Endothelial cell of umbilical vein (primary cell): ENCODE results near the gene TTYH2. TPM values are rescaled to one million over a fixed set of nuclear protein-coding genes. Genes with fewer than 3 reads are reported as not detected.

Experiments used
- BruUV-seq: library from RNA; stranded (reverse); fragments of 400-500 nt; replicated peaks from 2 replicates; lab custom pipeline; 2021; lab: Mats Ljungman, UMichigan
- CTCF ChIA-PET: fragments of 300-600, 350-600 bp; sonication (Branson Sonifier 250); formaldehyde crosslinking; loops from one replicate; lab custom pipeline; 2021; ENCODE audit warnings: antibody characterized with exemption, inconsistent platforms; lab: Charles Lee
- POLR2A ChIA-PET: fragments of 300-600, 350-600 bp; sonication (Branson Sonifier 250); formaldehyde crosslinking; loops from one replicate; lab custom pipeline; 2021; ENCODE audit warnings: antibody characterized with exemption, inconsistent platforms; lab: Charles Lee
- DNase-seq: peaks from one replicate; pipeline ENCODE4 v3.0.0-alpha.2; 2011; ENCODE audit warnings: low read depth, low spot score
- FAIRE-seq: peaks from 2 replicates; lab custom pipeline; 2011; peaks lifted over from hg19 to GRCh38; lab: Jason Lieb, UNC
- H2AFZ ChIP-seq: 2 replicates; pipeline ENCODE4 v1.6.0; 2012; ENCODE audit warnings: low read depth, low read length, control low read depth, inconsistent platforms
- H3K27ac ChIP-seq: 2 replicates; pipeline ENCODE4 v1.5.1; 2011; ENCODE audit warnings: low read depth, mild to moderate bottlenecking, control low read depth, low read length, moderate library complexity; ENCODE audit not compliant: insufficient read depth
- H3K27me3 ChIP-seq, 2 experiments: 2 replicates each; pipeline versions ENCODE4 v1.6.0 to v1.6.1; 2011; ENCODE audit warnings: low read length in 2 of 2, mixed read lengths in 1 of 2; ENCODE audit not compliant: control insufficient read depth in 2 of 2, insufficient read depth in 2 of 2
- H3K36me3 ChIP-seq, 2 experiments: 2 replicates in 1 of 2; 3 replicates in 1 of 2; pipeline ENCODE4 v1.5.1; 2011; ENCODE audit warnings: low read length in 2 of 2, mild to moderate bottlenecking in 1 of 2, moderate library complexity in 1 of 2; ENCODE audit not compliant: control insufficient read depth in 2 of 2, insufficient read depth in 2 of 2; ENCODE audit errors: extremely low read depth in 1 of 2
- H3K4me1 ChIP-seq: 3 replicates; pipeline ENCODE4 v1.5.1; 2011; ENCODE audit warnings: mild to moderate bottlenecking, low read length; ENCODE audit not compliant: control insufficient read depth, insufficient read depth; ENCODE audit errors: extremely low read depth
- H3K4me2 ChIP-seq: 2 replicates; pipeline ENCODE4 v1.6.1; 2011; ENCODE audit warnings: low read length, control low read depth, mixed read lengths; ENCODE audit not compliant: insufficient read depth
- H3K4me3 ChIP-seq, 3 experiments: fragments of 200-600 bp in 1 of 3; sonication (generic), shearing (Covaris generic) in 1 of 3; replicated peaks in 1 of 3; 2 replicates each; pipeline ENCODE4 v1.5.1; 2011 to 2016; ENCODE audit warnings: control low read depth in 3 of 3, low read length in 3 of 3, mild to moderate bottlenecking in 2 of 3, inconsistent platforms in 1 of 3, low read depth in 1 of 3, moderate library complexity in 1 of 3; ENCODE audit not compliant: insufficient read depth in 1 of 3
- H3K79me2 ChIP-seq: 2 replicates; pipeline ENCODE4 v1.6.0; 2012; ENCODE audit warnings: low read length, inconsistent platforms; ENCODE audit not compliant: control insufficient read depth, insufficient read depth
- H3K9ac ChIP-seq: replicated peaks from 2 replicates; pipeline ENCODE3; 2011; ENCODE audit warnings: low read length, control low read depth; ENCODE audit not compliant: insufficient read depth; ENCODE audit errors: extremely low read depth
- H3K9me1 ChIP-seq: replicated peaks from 3 replicates; pipeline ENCODE4 v1.6.0; 2011; ENCODE audit warnings: mild to moderate bottlenecking, low read length; ENCODE audit not compliant: control insufficient read depth, insufficient read depth; ENCODE audit errors: extremely low read depth
- H3K9me3 ChIP-seq: replicated peaks from 2 replicates; pipeline ENCODE4 v1.5.1; 2012; ENCODE audit warnings: low read length, inconsistent platforms; ENCODE audit not compliant: control insufficient read depth, insufficient read depth
- H4K20me1 ChIP-seq: replicated peaks from 2 replicates; pipeline ENCODE3; 2011; ENCODE audit warnings: mild to moderate bottlenecking, low read length; ENCODE audit not compliant: control insufficient read depth, insufficient read depth; ENCODE audit errors: extremely low read depth
- CTCF ChIP-seq, 2 donors: IDR thresholded peaks; 1 replicate in 1 of 2; 2 replicates in 1 of 2; pipeline ENCODE4 v1.5.1; 2011; ENCODE audit warnings: low read length in 2 of 2, mild to moderate bottlenecking in 2 of 2, moderate library complexity in 2 of 2, control low read depth in 1 of 2, inconsistent platforms in 1 of 2, low read depth in 1 of 2; ENCODE audit not compliant: insufficient read depth in 1 of 2; ENCODE audit errors: extremely low read depth in 1 of 2
- EZH2 ChIP-seq: IDR thresholded peaks from 2 replicates; pipeline ENCODE4 v1.6.1; 2012; ENCODE audit warnings: borderline replicate concordance, low read depth, mild to moderate bottlenecking, moderate library complexity, low read length, inconsistent platforms; ENCODE audit not compliant: severe bottlenecking
- FOS ChIP-seq: IDR thresholded peaks from 2 replicates; pipeline ENCODE4 v1.6.1; 2011; ENCODE audit warnings: mild to moderate bottlenecking, low read length, moderate library complexity, borderline replicate concordance; ENCODE audit not compliant: insufficient read depth
- GATA2 ChIP-seq: IDR thresholded peaks from 2 replicates; pipeline ENCODE4 v1.7.0; 2011; ENCODE audit warnings: low read depth, mild to moderate bottlenecking, moderate library complexity, mixed read lengths, low read length; ENCODE audit not compliant: insufficient read length, insufficient read depth
- JUN ChIP-seq: IDR thresholded peaks from 2 replicates; pipeline ENCODE4 v1.6.1; 2011; ENCODE audit warnings: borderline replicate concordance, low read depth; ENCODE audit not compliant: insufficient read length, insufficient read depth
- MYC ChIP-seq: IDR thresholded peaks from one replicate; pipeline ENCODE4 v1.6.1; 2011; ENCODE audit warnings: mild to moderate bottlenecking, low read depth, low read length
- POLR2A ChIP-seq: IDR thresholded peaks from 2 replicates; pipeline ENCODE4 v1.6.1; 2012; ENCODE audit warnings: low read depth, mild to moderate bottlenecking, control low read depth, low read length
- POLR2AphosphoS5 ChIP-seq: IDR thresholded peaks from 2 replicates; pipeline ENCODE4 v1.6.1; 2012; ENCODE audit warnings: low read depth, mild to moderate bottlenecking, control low read depth, low read length, moderate library complexity; ENCODE audit not compliant: insufficient read depth
- dilution Hi-C: fragments of 300-500 bp; cut with MboI; formaldehyde crosslinking; loops from one replicate; pipeline ENCODE4 v1.15.0; 2019; ENCODE audit warnings: low sequenced_read_pairs; ENCODE audit not compliant: extremely low pct_ligation_motif_present
- intact Hi-C: fragments of 100-400 bp; cut with micrococcal nuclease; formaldehyde crosslinking; loops from one replicate; pipeline ENCODE4 v1.10.0; 2022
- polyA plus RNA-seq, 4 experiments: library from polyadenylated mRNA; depleted of rRNA in 3 of 4; stranded (reverse) in 3 of 4; unstranded in 1 of 4; fragments of >200 nt; gene quantifications; 2 replicates each; pipeline versions ENCODE4 v1.2.1 to v1.2.3, GENCODE V29; 2011 to 2012; ENCODE audit warnings: missing spikeins in 1 of 4
- total RNA-seq: library from RNA; stranded (reverse); gene quantifications from 2 replicates; pipeline ENCODE4 v1.2.3, GENCODE V29; 2021
- TF ChIP-seq, protein P1 (sequence below): IDR thresholded peaks from 2 replicates; pipeline ENCODE4 v1.6.1; 2011; ENCODE audit not compliant: insufficient read depth, insufficient read length

The TTYH2 gene
- total and polyA plus RNA-seq, 2 donors (not counting 3 experiments of a cell fraction or from before 2014, with no cell fraction given): 0.75 to 2.0 TPM

- Histone ChIP-seq H3K4me3 (no peak overlapping the region), H3K9me3 (no peaks in the 10 kb centered on the region), H3K79me2 (no peaks in the 10 kb centered on the region), H3K4me1 (no peaks in the 10 kb centered on the region), H3K36me3 (no peaks in the 10 kb centered on the region), H4K20me1 (no peaks in the 10 kb centered on the region), H3K27me3 (no peaks in the 10 kb centered on the region), H3K9me1 (no peaks in the 10 kb centered on the region), H3K27ac (no peak overlapping the region), H3K4me2 (no peak overlapping the region), H2AFZ (no peak overlapping the region), H3K9ac (no peak overlapping the region)
- TF ChIP-seq POLR2A (no peak), EZH2 (no peak), JUN (no peak), MYC (no peak), CTCF (IDR thresholded peaks at IDR 0.05; ENCODE audit: extremely low read depth in 1 of 2, insufficient read depth in 1 of 2, low read depth in 1 of 2, low read length in 2 of 2) (no peak), POLR2AphosphoS5 (no peak), FOS (no peak), GATA2 (no peak)
- TF ChIP-seq, protein P1, sequence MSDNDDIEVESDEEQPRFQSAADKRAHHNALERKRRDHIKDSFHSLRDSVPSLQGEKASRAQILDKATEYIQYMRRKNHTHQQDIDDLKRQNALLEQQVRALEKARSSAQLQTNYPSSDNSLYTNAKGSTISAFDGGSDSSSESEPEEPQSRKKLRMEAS: no peak
- FAIRE-seq: no peak
- ChIA-PET CTCF (no interaction called here), POLR2A (no interaction called here)
- no TSS peak for BruUV-seq
- DNase-seq: no peak
- dilution Hi-C loops: no loop called here
- intact Hi-C loops: no loop called here
Observed at GRCh38 chr17:74172700-74173099, 40.7 kb upstream of the TTYH2 start.
